ENCODE results near the gene BECN2. TPM values are rescaled to one million over a fixed set of nuclear protein-coding genes. Genes with fewer than 3 reads are reported as not detected.
A peak's percentile ranks its signal among the peaks of the same experiment; 100 is the strongest.

Gene BECN2
- not detected in 2 replicates for polyA plus RNA-seq (2011; rRNA removed)
- polyA plus RNA-seq (2012; cell fraction: cytosol; rRNA removed) = not detected in 2 replicates
- polyA plus RNA-seq (2012; cell fraction: nucleus; rRNA removed) = 0.04 TPM in 1 of 2 replicates, not detected in the other
- not detected in 3 replicates for polyA plus RNA-seq (2017; fragmentation: RNase III; extraction: RNeasy Plus Mini Kit Qiagen cat#74134 plus additional on column Dnase treatment)
- polyA minus RNA-seq (2011; rRNA and poly(A)+ RNA removed) = not detected in 2 replicates

- DNase-seq (ENCODE audit: low read depth in 1 of 2, low spot score in 1 of 2) (peak in 1 of 2 experiments; percentile 16), ATAC-seq (peak; percentile 64 to 75; a peak in 5 of 6 replicates)
- 91% methylated on average over 23 of the region's 33 CpGs for WGBS (ENCODE audit: missing lambda C conversion rate)
Measured at GRCh38 chr1:241957692-241958494, at the start of gene BECN2. Gene BECN2, plus strand, starts transcription at chr1:241957767. Its CDS starts 0 bp downstream, at chr1:241957767.

GRCh38 chr1:241916196-241916595 is 41.4 kb upstream of the BECN2 start:
- Histone ChIP-seq H3K4me1 (no peaks in the 10 kb centered on the region), H3K9me3 (no peaks in the 10 kb centered on the region), H3K4me3 (no peak overlapping the region), H3K27ac (no peak overlapping the region), H3K4me2 (no peak overlapping the region)
- POLR2A ChIA-PET = no interaction called here
- CTCF ChIA-PET = interaction anchor here (1.0 to 3.1 kb wide), 2 partner anchors 16 to 20 kb away, joined by 3 to 10 read pairs; no protein-coding TSS in a partner anchor
- no peak for FAIRE-seq
- no peak for ATAC-seq
- TF ChIP-seq EP300 (IDR thresholded peaks at IDR 0.05) (no peak), CBX8 (IDR thresholded peaks at IDR 0.05) (no peak), RAD21 (conservative IDR thresholded peaks at IDR 0.05 in 1 of 2, IDR thresholded peaks at IDR 0.05 in 1 of 2) (no peak), PBX3 (IDR thresholded peaks at IDR 0.05) (no peak), CTCF (IDR thresholded peaks at IDR 0.05) (no peak), ATOH8 (CRISPR knock-in tag; IDR thresholded peaks at IDR 0.05; ENCODE audit: low read depth) (no peak), ZC3H11A (IDR thresholded peaks at IDR 0.05) (no peak), USF2 (IDR thresholded peaks at IDR 0.05) (no peak), KDM5A (IDR thresholded peaks at IDR 0.05) (no peak), ELK1 (IDR thresholded peaks at IDR 0.05; ENCODE audit: low read depth, low read length) (no peak), MAZ (IDR thresholded peaks at IDR 0.05; ENCODE audit: borderline replicate concordance, low read depth, low read length) (no peak), RNF2 (IDR thresholded peaks at IDR 0.05; ENCODE audit: borderline replicate concordance, low read depth) (no peak)
- DNase-seq (ENCODE audit: low read depth in 1 of 2, low spot score in 1 of 2) = no peak
- WGBS (ENCODE audit: missing lambda C conversion rate) = 91% methylated on average over 7 of the region's 7 CpGs

More at GRCh38 chr1:241957692-241958494, at the start of gene BECN2:
- Histone ChIP-seq H3K4me1 (no peaks in the 10 kb centered on the region), H3K27ac (no peak within 1 kb of the TSS), H3K9me3 (no peaks in the 10 kb centered on the region), H3K4me3 (no peak within 1 kb of the TSS), H3K4me2 (no peak within 1 kb of the TSS)
- POLR2A ChIA-PET = no interaction called here
- TF ChIP-seq HDAC2 (IDR thresholded peaks at IDR 0.05) (no peak), MAZ (IDR thresholded peaks at IDR 0.05; ENCODE audit: borderline replicate concordance, low read depth, low read length) (no peak), JUNB (IDR thresholded peaks at IDR 0.05) (no peak), GATA3 (IDR thresholded peaks at IDR 0.05; ENCODE audit: borderline replicate concordance) (no peak), ZSCAN20 (CRISPR knock-in tag; IDR thresholded peaks at IDR 0.05) (no peak), CHD2 (IDR thresholded peaks at IDR 0.05; ENCODE audit: low read length, partially characterized antibody) (no peak), ZNF302 (CRISPR knock-in tag; IDR thresholded peaks at IDR 0.05) (no peak), FOSL2 (IDR thresholded peaks at IDR 0.05) (no peak), FOSL2 (CRISPR knock-in tag; IDR thresholded peaks at IDR 0.05) (no peak), NR3C1 (IDR thresholded peaks at IDR 0.05) (no peak), POLR2AphosphoS2 (conservative IDR thresholded peaks at IDR 0.05; ENCODE audit: low read length) (no peak), USF2 (IDR thresholded peaks at IDR 0.05) (no peak), PHF8 (IDR thresholded peaks at IDR 0.05; ENCODE audit: borderline replicate concordance, low read depth) (no peak), HOXB13 (CRISPR knock-in tag; IDR thresholded peaks at IDR 0.05; ENCODE audit: low read depth) (no peak), EP300 (IDR thresholded peaks at IDR 0.05) (no peak), CBX2 (IDR thresholded peaks at IDR 0.05; ENCODE audit: borderline replicate concordance, low read depth) (no peak), NFE2L2 (conservative IDR thresholded peaks at IDR 0.05; ENCODE audit: low read length) (no peak), CBX8 (IDR thresholded peaks at IDR 0.05) (no peak), RCOR1 (IDR thresholded peaks at IDR 0.05; ENCODE audit: low read depth, low read length) (no peak)
- CTCF ChIA-PET = interaction anchor here (0.8 to 1.8 kb wide), 4 partner anchors 12 to 49 kb away, joined by 3 to 5 read pairs (median 3); no protein-coding TSS in a partner anchor
- FAIRE-seq = no peak

Data from A549 (cell line).